GM23338 (cell line): ENCODE measurements around the gene OLFML1. TPM values are rescaled to one million over a fixed set of nuclear protein-coding genes. Genes with fewer than 3 reads are reported as not detected.

Experiments used
- ATAC-seq: fragments of 200-7000 bp; cut with Tn5 transposase; 3 replicates; pipeline ENCODE4 v1.9.1; 2020
- DNase-seq: peaks from one replicate; pipeline ENCODE4 v3.0.0-alpha.2; 2015; ENCODE audit warnings: low spot score
- H2AFZ ChIP-seq: fragments of 200-600 bp; sonication (generic); 2 replicates; pipeline ENCODE4 v1.8.0; 2016; ENCODE audit warnings: antibody characterized with exemption, mild to moderate bottlenecking, moderate library complexity
- H3F3A ChIP-seq: fragments of 200-600 bp; sonication (generic); replicated peaks from 2 replicates; pipeline ENCODE4 v1.8.0; 2017; ENCODE audit warnings: antibody characterized with exemption, mixed run types, low read depth
- H3K27ac ChIP-seq: fragments of 200-600 bp; sonication (generic); 2 replicates; pipeline ENCODE4 v1.6.1; 2016; ENCODE audit warnings: low read depth
- H3K27me3 ChIP-seq: fragments of 200-600 bp; sonication (generic); 2 replicates; pipeline ENCODE4 v1.8.0; 2016; ENCODE audit warnings: mild to moderate bottlenecking, mixed run types, moderate library complexity; ENCODE audit not compliant: insufficient read depth
- H3K36me3 ChIP-seq: fragments of 200-600 bp; sonication (generic); 2 replicates; pipeline ENCODE4 v1.8.0; 2016; ENCODE audit warnings: mild to moderate bottlenecking; ENCODE audit not compliant: insufficient read depth
- H3K4me1 ChIP-seq: fragments of 200-600 bp; sonication (generic); 2 replicates; pipeline ENCODE4 v1.8.0; 2016; ENCODE audit warnings: mild to moderate bottlenecking, moderate library complexity; ENCODE audit not compliant: insufficient read depth
- H3K4me2 ChIP-seq: fragments of 200-600 bp; sonication (generic); 2 replicates; pipeline ENCODE4 v1.7.1; 2017; ENCODE audit warnings: mixed run types
- H3K4me3 ChIP-seq: fragments of 200-600 bp; sonication (generic); 2 replicates; pipeline ENCODE4 v1.6.1; 2016; ENCODE audit warnings: mixed run types
- H3K79me2 ChIP-seq: fragments of 200-600 bp; sonication (generic); replicated peaks from 2 replicates; pipeline ENCODE4 v1.8.0; 2017; ENCODE audit warnings: mild to moderate bottlenecking; ENCODE audit not compliant: insufficient read depth
- H3K9me2 ChIP-seq: fragments of 200-600 bp; sonication (generic); 2 replicates; pipeline ENCODE4 v1.8.0; 2017; ENCODE audit not compliant: insufficient read depth
- H4K20me1 ChIP-seq: fragments of 200-600 bp; sonication (generic); replicated peaks from 2 replicates; pipeline ENCODE4 v1.8.0; 2017; ENCODE audit warnings: mild to moderate bottlenecking; ENCODE audit not compliant: insufficient read depth
- H3K27ac Mint-ChIP-seq: 2 replicates; pipeline ENCODE4 v1.8.0; 2020; ENCODE audit warnings: inconsistent platforms, mild to moderate bottlenecking, moderate library complexity, mixed read lengths
- H3K27me3 Mint-ChIP-seq: 3 replicates; pipeline ENCODE4 v1.8.0; 2022; ENCODE audit warnings: low read depth, mild to moderate bottlenecking, moderate library complexity, mixed read lengths, inconsistent platforms; ENCODE audit not compliant: insufficient read depth, poor library complexity
- H3K36me3 Mint-ChIP-seq: 3 replicates; pipeline ENCODE4 v1.8.0; 2021; ENCODE audit warnings: low read depth, mild to moderate bottlenecking, inconsistent platforms, moderate library complexity, mixed read lengths
- H3K4me1 Mint-ChIP-seq: 3 replicates; pipeline ENCODE4 v1.8.0; 2020; ENCODE audit warnings: mild to moderate bottlenecking, inconsistent platforms, mixed read lengths
- H3K4me3 Mint-ChIP-seq: 3 replicates; pipeline ENCODE4 v1.8.0; 2021; ENCODE audit warnings: moderate library complexity, mild to moderate bottlenecking, inconsistent platforms, mixed read lengths
- H3K9me3 Mint-ChIP-seq: 3 replicates; pipeline ENCODE4 v1.8.0; 2020; ENCODE audit warnings: moderate library complexity, mild to moderate bottlenecking, inconsistent platforms, mixed read lengths
- CREB1 ChIP-seq: fragments of 250-450 bp; sonication (Bioruptor Pico); IDR thresholded peaks from 2 replicates; pipeline ENCODE4 v1.5.0; 2020; ENCODE audit warnings: low read depth, mild to moderate bottlenecking, moderate library complexity
- CTCF ChIP-seq, 2 experiments: fragments of 200-600 bp in 1 of 2; sonication (generic) in 1 of 2; conservative IDR thresholded peaks; 2 replicates each; pipeline versions ENCODE4 v1.5.1 to v1.6.1; 2016 to 2017; ENCODE audit warnings: antibody characterized with exemption in 2 of 2, low read depth in 2 of 2, mild to moderate bottlenecking in 2 of 2, moderate library complexity in 1 of 2
- ETS1 ChIP-seq: IDR thresholded peaks from 2 replicates; pipeline ENCODE4 v1.6.1; 2016; ENCODE audit warnings: antibody characterized with exemption
- EZH2 ChIP-seq: fragments of 200-600 bp; sonication (generic); IDR thresholded peaks from one replicate; pipeline ENCODE4 v1.8.0; 2017; ENCODE audit warnings: antibody characterized with exemption, mild to moderate bottlenecking, low read depth; ENCODE audit not compliant: unreplicated experiment
- EZH2phosphoT487 ChIP-seq: fragments of 200-600 bp; sonication (generic); IDR thresholded peaks from one replicate; pipeline ENCODE4 v1.8.1; 2018; ENCODE audit warnings: antibody characterized with exemption; ENCODE audit not compliant: unreplicated experiment
- JUNB ChIP-seq: IDR thresholded peaks from one replicate; pipeline ENCODE4 v1.6.1; 2016; ENCODE audit warnings: antibody characterized with exemption; ENCODE audit not compliant: unreplicated experiment
- NANOG ChIP-seq: IDR thresholded peaks from 2 replicates; pipeline ENCODE4 v1.6.1; 2016; ENCODE audit warnings: antibody characterized with exemption, borderline replicate concordance
- POLR2AphosphoS5 ChIP-seq: IDR thresholded peaks from 2 replicates; pipeline ENCODE4 v1.6.1; 2016; ENCODE audit warnings: antibody characterized with exemption, low read depth
- REST ChIP-seq: IDR thresholded peaks from one replicate; pipeline ENCODE4 v1.6.1; 2018; ENCODE audit warnings: antibody characterized with exemption; ENCODE audit not compliant: unreplicated experiment
- STAT1 ChIP-seq: IDR thresholded peaks from one replicate; pipeline ENCODE4 v1.6.1; 2016; ENCODE audit warnings: antibody characterized with exemption; ENCODE audit not compliant: unreplicated experiment
- ZNF114 ChIP-seq: fragments of 250-450 bp; sonication (Bioruptor Pico); IDR thresholded peaks from 2 replicates; pipeline ENCODE4 v1.5.0; 2020; ENCODE audit warnings: mild to moderate bottlenecking, moderate library complexity
- ZNF331 ChIP-seq: fragments of 250-450 bp; sonication (Bioruptor Pico); IDR thresholded peaks from 2 replicates; pipeline ENCODE4 v1.5.0; 2020; ENCODE audit warnings: low read depth, mild to moderate bottlenecking, moderate library complexity
- ZNF462 ChIP-seq: fragments of 250-450 bp; sonication (Bioruptor Pico); IDR thresholded peaks from 2 replicates; pipeline ENCODE4 v1.5.0; 2020; ENCODE audit warnings: mild to moderate bottlenecking, moderate library complexity
- polyA plus RNA-seq: library from polyadenylated mRNA; unstranded; fragments of >200 nt; fragmentation: Nextera tagmentation; extraction: Ambion mirVana; gene quantifications from 2 replicates; pipeline ENCODE4 v1.2.1, GENCODE V29; 2016
- total RNA-seq: library from RNA; depleted of rRNA; stranded (reverse); fragments of >200 nt; shearing (Covaris generic); gene quantifications from 2 replicates; pipeline ENCODE4 v1.2.3, GENCODE V29; 2014

The OLFML1 gene
- total and polyA plus RNA-seq, 2 experiments from 2014 or later, result 0.21 TPM; not detected in 1

- no peaks in the 10 kb centered on the region for H3K36me3 Mint-ChIP-seq
- no peak overlapping the region for H3K4me3 Mint-ChIP-seq
- Histone ChIP-seq H3F3A (no peaks in the 10 kb centered on the region), H3K36me3 (no peaks in the 10 kb centered on the region), H3K27me3 (no peaks in the 10 kb centered on the region), H3K27ac (no peak overlapping the region), H3K4me3 (no peak overlapping the region), H3K79me2 (no peaks in the 10 kb centered on the region), H3K4me1 (peaks cover 8% of the 10 kb centered on the region), H2AFZ (no peak overlapping the region), H4K20me1 (no peaks in the 10 kb centered on the region), H3K4me2 (no peak overlapping the region), H3K9me2 (peaks cover 4% of the 10 kb centered on the region; the same call in 1 of the 2 replicates)
- ATAC-seq (no peak), DNase-seq (no peak)
- TF ChIP-seq ZNF462 (no peak), CTCF (conservative IDR thresholded peaks at IDR 0.05; ENCODE audit: low read depth in 2 of 2) (no peak), EZH2phosphoT487 (no peak), CREB1 (no peak), STAT1 (no peak), POLR2AphosphoS5 (no peak), ETS1 (no peak), ZNF331 (CRISPR knock-in tag) (no peak), REST (no peak), NANOG (no peak), EZH2 (no peak), ZNF114 (CRISPR knock-in tag) (no peak), JUNB (no peak)
- no peak overlapping the region for H3K27ac Mint-ChIP-seq
- no peaks in the 10 kb centered on the region; the same call in 2 of the 3 replicates for H3K9me3 Mint-ChIP-seq
- peaks cover 10% of the 10 kb centered on the region for H3K27me3 Mint-ChIP-seq
- peaks cover 10% of the 10 kb centered on the region for H3K4me1 Mint-ChIP-seq
Observed at GRCh38 chr11:7454854-7455253, 30.5 kb upstream of the OLFML1 start.
